ENCODE data around the gene P2RY12. TPM values are rescaled to one million over a fixed set of nuclear protein-coding genes. Genes with fewer than 3 reads are reported as not detected.

P2RY12 gene
- total and polyA plus RNA-seq, 2 donors (not counting 1 experiment from before 2014, with no cell fraction given) = 0.34 to 2.5 TPM

DNA sequence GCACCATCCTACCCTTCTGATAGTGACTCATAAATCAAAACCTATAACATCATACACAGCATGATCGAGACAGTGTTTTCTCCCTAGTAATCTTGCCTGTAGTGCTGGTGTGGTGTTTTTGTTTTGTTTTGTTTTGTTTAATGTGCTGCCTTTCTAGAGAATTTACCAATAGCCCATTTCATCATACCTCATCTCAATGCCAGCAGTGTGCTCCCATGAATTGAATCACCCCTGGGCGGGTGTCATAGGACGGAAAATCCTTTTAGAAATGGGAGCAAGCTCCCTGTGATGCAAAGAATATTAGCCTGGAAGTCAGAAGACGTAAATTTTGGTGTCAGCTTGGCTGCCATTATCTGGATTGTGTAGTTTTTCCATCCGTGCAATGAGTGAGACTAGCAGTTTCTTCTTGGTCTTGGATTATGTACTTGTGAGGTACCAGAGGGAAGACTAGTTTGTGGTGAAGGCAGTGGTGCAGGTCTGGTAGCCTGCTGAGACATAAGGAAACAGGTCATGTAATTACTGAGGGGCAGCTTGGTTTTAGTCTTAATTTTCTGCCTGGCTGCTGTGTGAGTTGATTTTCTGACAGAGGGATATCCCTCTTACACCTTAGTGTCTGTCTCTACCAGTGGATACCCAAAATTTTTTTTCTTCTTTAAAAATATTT lies 46.4 kb upstream of the P2RY12 start:
- Histone ChIP-seq H3K4me3 (replicated peaks in 1 of 4; ENCODE audit: control extremely low read depth in 1 of 4, insufficient read depth in 1 of 4, low read depth in 3 of 4, low read length in 4 of 4) (no peak overlapping the region), H3K79me2 (ENCODE audit: control insufficient read depth, insufficient read depth, low read length) (no peaks in the 10 kb centered on the region), H3K36me3 (ENCODE audit: control insufficient read depth, insufficient read depth, low read length) (no peaks in the 10 kb centered on the region), H3K4me2 (ENCODE audit: extremely low read depth, insufficient read depth, low read length) (no peak overlapping the region), H3K27ac (ENCODE audit: insufficient read depth, low read length) (no peak overlapping the region), H4K20me1 (ENCODE audit: control insufficient read depth, extremely low read depth, insufficient read depth, low read length) (no peaks in the 10 kb centered on the region), H3K9me3 (ENCODE audit: control insufficient read depth, insufficient read depth, low read depth, low read length) (no peaks in the 10 kb centered on the region), H3K4me1 (ENCODE audit: control insufficient read depth, extremely low read depth, insufficient read depth, low read length) (peaks cover 7% of the 10 kb centered on the region), H3K9ac (ENCODE audit: insufficient read depth, low read length) (no peak overlapping the region), H2AFZ (ENCODE audit: low read length) (no peak overlapping the region), H3K27me3 (ENCODE audit: control insufficient read depth, insufficient read depth, low read length) (no peaks in the 10 kb centered on the region)
- peak in 1 of 2 donors; percentile 61 for DNase-seq (ENCODE audit: low read depth in 2 of 2)
- TF ChIP-seq EZH2 (IDR thresholded peaks at IDR 0.05; ENCODE audit: low read length, missing control alignments) (no peak), CTCF (conservative IDR thresholded peaks at IDR 0.05 in 1 of 2, IDR thresholded peaks at IDR 0.05 in 1 of 2; ENCODE audit: low read depth in 1 of 2, low read length in 2 of 2) (no peak)

DNA sequence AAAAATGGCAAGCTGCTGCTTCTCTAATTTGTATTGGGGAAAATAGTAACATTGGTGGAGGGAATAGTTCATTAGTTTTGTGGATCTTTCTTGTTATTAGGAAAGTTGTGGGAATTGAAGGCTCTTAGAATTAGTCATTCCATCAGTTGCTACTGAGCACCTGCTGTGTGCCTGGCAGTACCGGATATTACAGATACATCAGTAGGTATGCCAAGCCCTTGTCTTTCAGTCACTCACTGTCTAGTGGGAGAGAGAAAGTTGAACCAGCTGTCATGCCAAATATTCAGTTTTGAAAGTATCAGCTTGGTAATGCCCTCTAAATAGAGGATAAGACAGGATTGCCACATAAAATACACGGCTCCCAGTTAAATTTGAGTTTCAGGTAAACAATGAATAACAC lies 43.8 kb upstream of the P2RY12 start:
- Histone ChIP-seq H3K36me3 (ENCODE audit: control insufficient read depth, insufficient read depth, low read length) (no peaks in the 10 kb centered on the region), H3K27ac (ENCODE audit: insufficient read depth, low read length) (no peak overlapping the region), H3K4me1 (ENCODE audit: control insufficient read depth, extremely low read depth, insufficient read depth, low read length) (peaks cover 8% of the 10 kb centered on the region), H4K20me1 (ENCODE audit: control insufficient read depth, extremely low read depth, insufficient read depth, low read length) (no peaks in the 10 kb centered on the region), H2AFZ (ENCODE audit: low read length) (no peak overlapping the region), H3K27me3 (ENCODE audit: control insufficient read depth, insufficient read depth, low read length) (no peaks in the 10 kb centered on the region), H3K9me3 (ENCODE audit: control insufficient read depth, insufficient read depth, low read depth, low read length) (no peaks in the 10 kb centered on the region), H3K4me2 (ENCODE audit: extremely low read depth, insufficient read depth, low read length) (no peak overlapping the region), H3K4me3 (replicated peaks in 1 of 4; ENCODE audit: control extremely low read depth in 1 of 4, insufficient read depth in 1 of 4, low read depth in 3 of 4, low read length in 4 of 4) (no peak overlapping the region), H3K9ac (ENCODE audit: insufficient read depth, low read length) (no peak overlapping the region), H3K79me2 (ENCODE audit: control insufficient read depth, insufficient read depth, low read length) (no peaks in the 10 kb centered on the region)
- TF ChIP-seq CTCF (conservative IDR thresholded peaks at IDR 0.05 in 1 of 2, IDR thresholded peaks at IDR 0.05 in 1 of 2; ENCODE audit: low read depth in 1 of 2, low read length in 2 of 2) (no peak), EZH2 (IDR thresholded peaks at IDR 0.05; ENCODE audit: low read length, missing control alignments) (no peak)
- DNase-seq (ENCODE audit: low read depth in 2 of 2) = no peak

DNA sequence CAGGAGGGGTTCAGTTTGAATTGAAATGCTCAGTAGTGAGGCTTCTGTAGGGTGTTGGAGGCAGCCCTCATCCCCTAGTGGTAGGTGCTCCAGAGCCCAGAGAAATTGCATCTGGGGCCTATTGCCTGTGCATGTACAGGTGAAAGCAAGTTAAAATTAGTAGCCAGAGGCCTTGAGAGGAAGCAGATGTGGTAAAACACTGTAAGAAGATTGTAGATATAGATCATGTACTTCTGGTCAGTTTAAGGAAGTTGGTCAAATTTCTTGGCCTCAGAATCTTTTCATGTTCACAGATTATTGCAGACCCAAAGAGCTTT lies 41.7 kb upstream of the P2RY12 start:
- Histone ChIP-seq H3K9ac (ENCODE audit: insufficient read depth, low read length) (no peak overlapping the region), H3K4me1 (ENCODE audit: control insufficient read depth, extremely low read depth, insufficient read depth, low read length) (peaks cover 5% of the 10 kb centered on the region), H2AFZ (ENCODE audit: low read length) (no peak overlapping the region), H3K9me3 (ENCODE audit: control insufficient read depth, insufficient read depth, low read depth, low read length) (no peaks in the 10 kb centered on the region), H3K27ac (ENCODE audit: insufficient read depth, low read length) (no peak overlapping the region), H3K79me2 (ENCODE audit: control insufficient read depth, insufficient read depth, low read length) (no peaks in the 10 kb centered on the region), H3K4me3 (replicated peaks in 1 of 4; ENCODE audit: control extremely low read depth in 1 of 4, insufficient read depth in 1 of 4, low read depth in 3 of 4, low read length in 4 of 4) (no peak overlapping the region), H3K36me3 (ENCODE audit: control insufficient read depth, insufficient read depth, low read length) (no peaks in the 10 kb centered on the region), H3K27me3 (ENCODE audit: control insufficient read depth, insufficient read depth, low read length) (no peaks in the 10 kb centered on the region), H3K4me2 (ENCODE audit: extremely low read depth, insufficient read depth, low read length) (no peak overlapping the region), H4K20me1 (ENCODE audit: control insufficient read depth, extremely low read depth, insufficient read depth, low read length) (no peaks in the 10 kb centered on the region)
- DNase-seq (ENCODE audit: low read depth in 2 of 2) = no peak
- TF ChIP-seq CTCF (conservative IDR thresholded peaks at IDR 0.05 in 1 of 2, IDR thresholded peaks at IDR 0.05 in 1 of 2; ENCODE audit: low read depth in 1 of 2, low read length in 2 of 2) = no peak
- no peak for TF ChIP-seq EZH2 (IDR thresholded peaks at IDR 0.05; ENCODE audit: low read length, missing control alignments)

Data from fibroblast of lung (primary cell).